GM12873 (cell line): Measurements from ENCODE around the gene SHH.

Experiments
- TF ChIP-seq, protein P1 (sequence below): IDR thresholded peaks from 2 replicates; pipeline ENCODE4 v1.5.1; 2012; ENCODE audit warnings: low read depth, mild to moderate bottlenecking, moderate library complexity, low read length, control low read depth; ENCODE audit not compliant: insufficient read depth; ENCODE audit errors: missing control alignments

SHH gene

DNA sequence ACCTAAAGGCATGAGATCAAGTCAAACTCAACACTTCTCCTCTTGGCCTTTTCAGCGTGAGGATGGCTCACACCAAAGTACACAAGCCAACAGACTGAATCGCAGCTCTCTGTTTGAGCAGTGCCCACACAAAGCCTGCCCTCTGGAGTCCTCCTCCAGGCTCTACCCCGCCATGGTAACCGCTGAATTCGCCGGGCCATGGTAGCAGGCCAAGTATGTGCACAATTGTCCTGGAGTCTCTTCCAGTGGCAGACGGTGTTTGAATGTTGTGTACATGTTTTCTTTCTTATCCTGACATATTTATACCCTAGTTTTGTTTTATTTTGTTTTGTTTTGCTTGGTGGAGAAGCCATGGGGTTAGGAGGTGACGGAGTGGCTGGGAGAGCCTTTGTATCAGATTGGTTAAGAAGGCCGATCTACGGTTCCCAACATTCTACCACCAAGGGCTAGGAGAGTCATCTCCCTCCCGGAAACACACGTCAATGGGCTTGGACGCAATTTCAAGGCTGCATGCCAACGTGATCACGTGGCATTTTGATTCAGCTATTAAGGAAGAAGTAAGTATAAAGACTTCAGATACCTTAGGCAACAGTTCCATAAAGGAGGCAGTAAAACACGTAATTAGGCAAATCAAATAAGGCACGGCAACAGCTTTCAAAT lies 12.1 kb upstream of the SHH start:
- TF ChIP-seq, protein P1, sequence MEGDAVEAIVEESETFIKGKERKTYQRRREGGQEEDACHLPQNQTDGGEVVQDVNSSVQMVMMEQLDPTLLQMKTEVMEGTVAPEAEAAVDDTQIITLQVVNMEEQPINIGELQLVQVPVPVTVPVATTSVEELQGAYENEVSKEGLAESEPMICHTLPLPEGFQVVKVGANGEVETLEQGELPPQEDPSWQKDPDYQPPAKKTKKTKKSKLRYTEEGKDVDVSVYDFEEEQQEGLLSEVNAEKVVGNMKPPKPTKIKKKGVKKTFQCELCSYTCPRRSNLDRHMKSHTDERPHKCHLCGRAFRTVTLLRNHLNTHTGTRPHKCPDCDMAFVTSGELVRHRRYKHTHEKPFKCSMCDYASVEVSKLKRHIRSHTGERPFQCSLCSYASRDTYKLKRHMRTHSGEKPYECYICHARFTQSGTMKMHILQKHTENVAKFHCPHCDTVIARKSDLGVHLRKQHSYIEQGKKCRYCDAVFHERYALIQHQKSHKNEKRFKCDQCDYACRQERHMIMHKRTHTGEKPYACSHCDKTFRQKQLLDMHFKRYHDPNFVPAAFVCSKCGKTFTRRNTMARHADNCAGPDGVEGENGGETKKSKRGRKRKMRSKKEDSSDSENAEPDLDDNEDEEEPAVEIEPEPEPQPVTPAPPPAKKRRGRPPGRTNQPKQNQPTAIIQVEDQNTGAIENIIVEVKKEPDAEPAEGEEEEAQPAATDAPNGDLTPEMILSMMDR = no peak

DNA sequence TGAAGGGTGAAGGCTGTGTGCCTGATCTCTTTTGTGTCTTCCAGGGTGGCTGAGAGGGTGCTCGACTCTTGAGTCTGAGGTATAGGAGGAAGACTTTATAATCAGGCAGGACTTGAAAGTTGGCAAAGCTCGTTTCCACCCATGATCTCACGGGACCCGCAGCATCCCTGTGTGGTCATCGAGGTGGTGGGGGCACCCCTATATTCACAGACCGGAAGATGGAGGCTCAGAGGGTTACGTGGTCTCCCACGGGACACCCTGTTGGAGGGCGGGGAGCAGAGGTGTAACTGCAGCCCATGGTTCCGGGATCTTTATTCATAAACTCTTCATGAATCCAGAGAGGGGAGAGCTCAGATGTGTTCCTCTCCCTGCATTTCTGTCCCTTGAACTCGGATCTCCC lies 9.6 kb upstream of the SHH start:
- TF ChIP-seq, protein P1 = no peak

DNA sequence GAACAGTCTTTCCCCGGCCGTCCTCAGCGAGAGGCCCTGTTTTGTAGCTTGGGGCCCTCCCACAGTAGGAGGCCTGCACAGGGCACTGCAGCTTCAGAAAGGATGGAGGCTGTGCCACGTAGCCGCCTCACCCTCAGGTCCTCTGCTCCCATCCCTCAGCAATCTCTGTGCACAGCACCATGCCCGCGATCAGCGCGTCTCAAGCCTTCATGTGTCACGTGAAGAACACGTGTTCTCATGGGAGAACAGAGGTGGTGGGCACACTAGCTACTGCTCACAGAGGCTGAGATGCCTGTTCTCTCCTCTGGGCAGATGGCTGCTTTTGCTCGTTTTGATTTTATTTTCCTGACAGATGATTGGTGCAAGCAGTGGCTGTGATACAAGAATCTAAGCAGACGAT lies 8.5 kb upstream of the SHH start:
- TF ChIP-seq, protein P1 = no peak

DNA sequence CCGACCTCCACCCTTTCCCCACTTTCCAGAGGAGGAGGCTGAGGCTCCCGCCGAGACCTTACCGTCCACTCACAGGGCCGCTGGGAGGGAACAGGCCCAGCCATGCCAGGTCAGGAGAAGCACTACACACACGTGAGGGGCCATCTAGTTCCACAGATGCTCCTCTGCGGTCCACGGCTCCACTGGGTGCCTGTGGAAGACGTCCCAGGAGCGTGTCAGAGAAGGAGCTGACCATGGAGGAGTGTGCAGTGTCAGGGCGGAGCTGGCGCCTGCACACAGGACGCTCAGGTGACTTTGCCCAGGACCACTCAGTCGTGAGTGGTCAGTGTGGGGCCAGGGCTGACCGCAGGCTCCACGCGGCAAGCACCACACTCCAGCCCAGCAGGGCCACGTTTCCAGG lies 8.0 kb upstream of the SHH start:
- TF ChIP-seq, protein P1 = no peak

DNA sequence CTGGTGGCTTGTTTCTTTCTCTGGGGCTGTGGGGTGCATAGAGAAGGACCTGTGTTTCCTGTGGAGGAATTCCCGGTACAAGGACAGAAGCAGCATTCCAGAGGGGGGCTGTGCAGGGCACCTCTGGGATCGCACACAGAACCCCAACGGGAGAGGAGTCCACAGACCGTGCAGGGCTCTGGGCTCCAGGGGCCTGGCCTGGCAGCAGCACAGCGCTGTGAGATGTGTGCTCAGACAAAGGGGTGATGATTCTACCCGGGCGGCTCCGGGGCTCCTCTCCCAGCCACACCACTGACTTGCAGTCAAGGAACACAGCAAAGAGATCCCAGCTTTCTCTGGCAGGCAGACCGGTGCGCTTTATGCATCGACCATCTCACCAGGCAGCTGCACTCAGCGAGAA lies 6.9 kb upstream of the SHH start:
- TF ChIP-seq, protein P1 = no peak

DNA sequence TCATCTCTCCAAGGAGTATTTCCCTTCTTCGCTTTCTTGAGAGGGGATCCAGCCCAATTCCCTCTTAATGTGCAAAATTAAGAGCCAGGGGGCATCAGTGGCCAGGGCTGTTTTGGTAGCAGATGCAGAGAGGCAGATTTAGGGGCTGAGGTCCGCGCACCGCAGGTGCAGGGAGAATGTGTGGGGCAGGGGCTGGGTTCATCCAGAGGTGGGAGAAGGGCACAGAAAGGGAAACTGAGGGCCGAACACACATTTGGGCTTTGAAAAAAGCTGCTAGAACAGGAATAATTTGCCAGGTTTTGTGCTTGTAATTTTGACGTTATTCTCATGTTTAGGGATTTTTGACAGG lies 6.5 kb upstream of the SHH start:
- TF ChIP-seq, protein P1 = no peak

DNA sequence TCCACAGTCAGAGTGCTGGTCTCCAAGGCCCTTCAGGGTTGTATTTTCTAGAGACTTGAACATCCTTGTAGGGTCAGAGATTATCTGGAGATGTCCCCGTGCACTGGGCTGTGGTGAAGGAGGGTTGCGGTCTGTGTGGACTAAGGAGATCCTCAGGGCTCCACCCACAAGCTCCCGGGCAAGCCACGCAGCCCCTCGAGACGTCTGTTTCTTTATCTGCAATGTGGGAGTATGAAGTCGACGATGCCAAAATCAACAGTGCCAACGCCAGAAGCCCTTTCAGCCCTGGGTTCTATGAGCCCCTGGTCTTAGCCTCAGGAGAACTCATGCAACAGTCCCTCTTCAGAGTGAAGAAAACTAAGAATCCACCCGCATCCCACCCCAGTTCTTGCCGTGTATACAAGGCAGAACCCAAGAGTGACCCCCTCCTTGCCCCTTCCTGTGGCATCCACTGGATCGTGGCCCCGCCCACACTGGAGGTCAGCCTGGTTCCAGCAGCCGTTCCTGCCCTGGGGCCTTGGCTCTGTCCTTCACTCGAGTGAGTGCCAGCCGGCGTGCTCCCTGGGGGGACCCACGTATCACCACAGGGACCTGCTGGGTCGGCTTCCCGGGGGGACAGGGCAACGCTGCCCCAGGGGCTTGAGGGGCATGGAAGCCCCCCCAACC lies 6.0 kb upstream of the SHH start:
- TF ChIP-seq, protein P1 = no peak

DNA sequence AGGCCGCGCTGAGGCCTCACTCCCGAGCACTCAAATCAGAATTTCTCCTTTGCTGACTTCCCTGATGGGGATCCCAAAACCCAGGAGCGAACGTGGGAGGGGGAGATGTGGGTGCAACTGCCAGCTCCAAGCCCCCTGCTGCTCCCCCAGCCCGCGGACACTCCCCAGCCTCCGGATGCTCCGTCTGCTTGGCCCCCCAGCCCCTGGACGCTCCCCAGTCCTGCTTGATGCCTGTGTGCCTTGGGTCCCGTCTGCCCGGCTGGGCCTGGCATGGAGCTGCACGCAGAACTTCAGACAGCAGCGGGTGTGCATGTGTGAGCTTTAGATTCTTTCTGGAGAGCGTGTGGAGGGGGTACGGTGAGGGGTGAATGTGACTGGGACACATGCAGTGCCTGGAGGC lies 4.7 kb upstream of the SHH start:
- TF ChIP-seq, protein P1 = no peak
